ACHN (cell line): ENCODE results near the gene LGALS12.

ENCODE experiments used
- DNase-seq: peaks from one replicate; pipeline ENCODE4 v3.0.0-alpha.2; 2015
- in situ Hi-C: cut with HindIII; loops from 2 replicates; pipeline ENCODE4 v1.10.0; 2017; ENCODE audit warnings: low sequenced_read_pairs, low pct_ligation_motif_present, low pct_unique_long_range_greater_than_20kb

The LGALS12 gene

DNA sequence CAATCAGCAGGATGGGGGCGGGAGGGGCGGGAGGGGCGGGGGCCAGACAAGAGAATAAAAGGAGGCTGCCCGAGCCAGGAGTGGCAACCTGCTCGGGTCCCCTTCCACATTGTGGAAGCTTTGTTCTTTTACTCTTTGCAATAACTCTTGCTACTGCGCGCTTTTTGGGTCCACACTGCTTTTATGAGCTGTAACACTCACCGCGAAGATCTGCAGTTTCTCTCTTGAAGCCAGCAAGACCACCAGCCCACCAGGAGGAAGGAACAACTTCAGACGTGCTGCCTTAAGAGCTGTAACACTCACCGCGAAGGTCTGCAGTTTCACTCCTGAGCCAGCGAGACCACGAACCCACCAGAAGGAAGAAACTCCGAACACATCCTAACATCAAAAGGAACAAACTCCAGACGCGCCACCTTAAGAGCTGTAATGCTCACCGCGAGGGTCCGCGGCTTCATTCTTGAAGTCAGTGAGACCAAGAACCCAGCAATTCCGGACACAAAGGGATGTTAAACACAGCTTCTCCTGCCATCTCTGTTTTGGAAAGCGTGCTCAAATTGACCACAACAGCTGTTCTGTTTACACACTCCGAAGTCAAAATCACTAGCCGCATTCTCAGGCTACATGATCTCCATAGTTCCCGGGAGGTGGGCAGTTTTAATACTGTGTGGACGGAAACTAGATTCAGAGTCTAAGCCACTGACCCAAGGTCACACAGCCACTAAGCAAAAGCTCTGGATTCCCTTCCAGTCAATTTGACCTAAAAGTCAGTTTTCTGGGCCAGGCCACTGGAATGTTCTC, 45.4 kb downstream of the LGALS12 start:
- in situ Hi-C loops = no loop called here
- DNase-seq = no peak

DNA sequence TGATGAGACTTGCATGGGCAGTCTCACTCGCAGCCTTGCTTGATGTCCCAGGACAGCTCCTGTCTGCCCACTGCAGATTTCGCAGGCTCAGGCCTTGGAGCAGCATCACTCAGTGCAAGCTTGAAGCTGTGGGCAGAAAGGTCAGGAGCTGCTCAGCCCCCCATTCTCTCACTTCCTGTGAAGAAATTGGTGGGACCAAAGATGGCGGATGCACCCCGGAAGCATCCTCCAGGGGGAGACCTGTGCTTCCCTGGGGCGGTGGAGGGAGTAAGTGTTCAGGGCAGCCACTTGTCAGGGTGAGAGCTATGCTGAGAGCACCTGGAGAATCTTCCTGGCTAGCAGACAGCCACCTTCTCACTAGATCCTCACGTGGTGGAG, 46.0 kb downstream of the LGALS12 start:
- in situ Hi-C loops = no loop called here
- no peak for DNase-seq

DNA sequence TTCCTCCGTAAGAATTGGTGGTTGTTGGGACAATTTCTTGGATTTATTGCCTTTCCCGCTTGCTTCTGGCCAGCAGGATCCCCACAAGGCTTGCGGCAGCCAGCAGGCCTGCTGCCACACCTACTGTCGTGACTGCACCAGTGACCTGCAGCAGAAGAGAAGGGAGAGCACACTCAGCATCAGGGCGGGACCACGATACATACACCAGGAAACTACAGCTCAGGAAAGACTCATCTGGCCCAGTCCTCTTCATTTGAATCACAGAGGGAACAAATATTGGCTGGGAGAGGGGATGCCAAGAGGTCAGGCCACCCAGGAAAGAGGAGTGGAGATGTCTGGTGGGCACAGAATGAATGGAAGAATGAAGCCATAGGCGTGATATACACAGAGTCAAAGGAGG, 47.0 kb downstream of the LGALS12 start:
- in situ Hi-C loops = no loop called here
- no peak for DNase-seq

DNA sequence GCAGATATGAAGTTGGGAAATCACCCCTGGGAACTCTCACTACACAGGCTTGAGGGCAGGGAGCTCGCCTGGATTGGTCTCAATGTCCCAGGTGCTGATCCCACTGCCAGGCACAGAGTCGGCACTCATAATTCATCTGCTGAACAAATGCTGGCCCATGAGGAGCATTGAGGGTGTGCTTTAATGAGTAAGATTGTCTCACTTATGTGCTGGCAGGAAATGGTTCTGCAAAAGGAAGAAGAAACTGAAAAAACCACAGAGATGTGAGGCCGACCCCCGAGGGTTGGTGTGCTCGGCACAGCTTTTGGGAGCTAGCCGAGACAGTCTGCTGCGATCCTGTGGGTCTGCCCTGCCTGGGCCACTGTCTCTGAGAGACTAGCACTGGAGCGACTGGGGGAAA, 47.9 kb downstream of the LGALS12 start:
- in situ Hi-C loops = no loop called here

DNA sequence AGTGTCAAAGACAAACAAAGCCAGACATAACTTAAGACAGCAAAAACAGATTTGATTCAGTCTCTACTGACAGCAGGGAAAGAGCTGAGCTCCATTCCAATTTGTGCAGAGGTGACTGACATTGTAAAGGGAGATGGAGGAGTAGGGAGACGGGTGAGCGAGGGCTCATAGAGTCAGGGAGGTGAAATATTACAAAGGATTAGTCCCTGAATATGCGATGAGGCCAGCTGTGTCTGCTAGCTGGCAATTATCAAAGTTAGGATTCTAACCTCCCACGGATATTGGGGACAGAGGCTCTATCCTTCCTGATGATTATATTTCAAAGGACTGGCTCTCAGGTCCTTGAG, 49.0 kb downstream of the LGALS12 start:
- DNase-seq = no peak
- in situ Hi-C loops = no loop called here

More for the DNA sequence above, 47.9 kb downstream of the LGALS12 start:
- no peak for DNase-seq

DNA sequence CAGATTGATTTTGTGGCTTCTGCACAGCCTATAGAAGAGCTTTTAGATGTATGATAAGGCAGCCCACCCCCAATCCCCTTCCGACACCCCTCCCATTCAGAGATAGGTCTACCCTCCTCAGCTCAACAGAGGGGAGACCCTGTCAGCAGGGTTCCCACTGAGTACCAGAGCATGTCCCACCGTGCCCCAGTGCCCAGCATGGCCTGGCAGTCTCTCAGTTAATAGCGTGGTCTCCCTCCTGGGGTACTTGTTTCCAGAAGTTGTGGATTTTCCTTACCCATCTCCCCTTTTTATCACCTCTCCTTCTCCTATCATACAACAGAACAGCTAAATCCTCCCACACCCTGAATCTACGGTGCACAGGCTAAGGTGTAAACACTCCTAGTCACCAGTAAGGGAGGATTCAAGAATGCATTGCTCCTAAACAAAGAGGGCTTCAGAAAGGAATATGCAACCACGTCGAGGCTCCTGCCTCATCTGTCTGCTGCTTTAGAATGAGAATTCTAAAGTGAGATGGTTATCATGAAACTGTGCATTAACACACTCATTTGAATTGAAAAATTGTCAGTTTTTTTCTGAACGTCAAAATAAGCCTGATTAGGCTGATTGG, 50.6 kb downstream of the LGALS12 start:
- in situ Hi-C loops = no loop called here
- no peak for DNase-seq

DNA sequence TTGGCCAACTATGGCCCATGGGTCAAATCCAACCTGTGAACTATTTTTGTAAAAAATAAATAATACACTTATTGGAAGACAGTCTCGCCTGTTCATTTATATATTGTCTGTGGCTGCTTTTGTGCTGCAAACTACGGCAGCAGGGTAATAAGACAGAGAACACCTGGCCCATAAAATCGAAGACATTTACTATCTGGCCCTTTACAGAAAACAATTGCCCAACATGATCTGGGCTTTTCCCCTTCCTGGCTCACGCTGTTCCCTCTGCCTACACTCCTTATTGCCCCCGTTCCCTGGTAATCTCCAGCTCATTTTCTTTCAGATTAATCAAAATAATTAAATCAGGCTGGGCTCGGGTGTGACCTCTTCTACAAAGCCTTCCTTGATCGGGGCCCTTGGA, 51.7 kb downstream of the LGALS12 start:
- in situ Hi-C loops = no loop called here
- DNase-seq = no peak

DNA sequence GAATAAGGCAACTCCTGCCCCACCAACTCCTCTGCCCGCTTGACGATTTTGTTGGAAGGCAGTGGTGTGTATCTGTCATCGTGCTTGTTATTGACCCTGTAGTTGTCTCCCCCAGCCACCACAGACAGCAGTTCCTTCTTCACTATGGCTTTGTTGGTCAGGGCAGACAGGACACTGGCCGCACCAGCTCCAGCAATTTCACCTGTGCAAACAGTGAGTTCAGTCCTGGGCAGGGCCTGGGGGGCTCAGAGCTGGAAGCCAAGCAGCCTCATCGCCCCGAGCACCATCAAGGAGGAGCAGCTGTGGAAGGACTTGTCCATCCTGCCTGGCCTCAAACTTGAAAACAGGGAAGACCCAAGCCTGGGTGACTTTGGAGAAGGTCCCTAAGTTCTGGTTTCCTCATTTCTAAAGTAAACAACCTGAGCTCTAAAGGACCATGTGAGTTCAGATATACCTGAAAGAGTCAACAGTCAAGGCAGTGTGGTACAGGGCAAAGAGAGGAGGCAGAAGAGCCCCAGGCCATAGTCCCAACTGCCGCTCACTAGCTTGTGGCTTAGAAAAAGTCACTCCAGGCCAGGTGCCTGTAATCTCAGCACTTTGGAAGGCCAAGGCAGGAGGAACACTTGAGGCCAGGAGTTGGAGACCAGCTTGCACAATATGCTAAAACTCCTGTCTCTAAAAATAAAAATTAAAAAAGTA, 52.7 kb downstream of the LGALS12 start:
- in situ Hi-C loops = no loop called here
- no peak for DNase-seq

DNA sequence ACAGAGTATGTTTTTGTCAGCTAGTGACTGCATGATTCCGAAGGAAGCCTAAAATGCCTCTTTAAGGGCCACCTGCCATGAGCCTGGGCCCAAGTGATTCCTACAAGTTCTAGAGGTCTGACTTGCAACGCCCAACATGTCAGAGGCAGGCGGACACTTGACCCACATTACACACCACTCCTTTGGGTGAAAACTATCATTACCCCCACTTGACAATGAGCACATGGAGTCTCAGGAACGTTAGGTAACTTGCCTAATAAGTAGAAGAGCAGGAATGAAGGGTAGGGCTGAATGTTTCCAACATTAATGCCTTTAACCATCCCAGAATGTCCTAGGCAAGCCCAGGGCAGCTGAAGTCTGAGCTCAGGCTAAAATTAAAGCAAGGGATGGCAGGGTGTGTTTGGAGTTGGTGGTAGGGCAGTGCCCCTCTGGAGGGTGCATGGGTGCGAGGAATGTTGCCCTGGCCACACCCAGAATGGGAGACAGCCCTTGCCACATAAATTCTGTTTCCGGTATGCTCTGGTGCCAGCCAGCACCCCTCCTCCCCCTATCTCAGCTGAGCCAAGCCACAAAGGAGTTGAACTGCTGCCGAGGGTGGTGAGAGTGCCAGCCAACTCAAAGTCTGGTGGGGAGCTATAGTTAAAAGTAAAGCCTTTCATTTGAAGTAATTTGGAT, 54.8 kb downstream of the LGALS12 start:
- in situ Hi-C loops = no loop called here
- DNase-seq = peak; percentile 22

DNA sequence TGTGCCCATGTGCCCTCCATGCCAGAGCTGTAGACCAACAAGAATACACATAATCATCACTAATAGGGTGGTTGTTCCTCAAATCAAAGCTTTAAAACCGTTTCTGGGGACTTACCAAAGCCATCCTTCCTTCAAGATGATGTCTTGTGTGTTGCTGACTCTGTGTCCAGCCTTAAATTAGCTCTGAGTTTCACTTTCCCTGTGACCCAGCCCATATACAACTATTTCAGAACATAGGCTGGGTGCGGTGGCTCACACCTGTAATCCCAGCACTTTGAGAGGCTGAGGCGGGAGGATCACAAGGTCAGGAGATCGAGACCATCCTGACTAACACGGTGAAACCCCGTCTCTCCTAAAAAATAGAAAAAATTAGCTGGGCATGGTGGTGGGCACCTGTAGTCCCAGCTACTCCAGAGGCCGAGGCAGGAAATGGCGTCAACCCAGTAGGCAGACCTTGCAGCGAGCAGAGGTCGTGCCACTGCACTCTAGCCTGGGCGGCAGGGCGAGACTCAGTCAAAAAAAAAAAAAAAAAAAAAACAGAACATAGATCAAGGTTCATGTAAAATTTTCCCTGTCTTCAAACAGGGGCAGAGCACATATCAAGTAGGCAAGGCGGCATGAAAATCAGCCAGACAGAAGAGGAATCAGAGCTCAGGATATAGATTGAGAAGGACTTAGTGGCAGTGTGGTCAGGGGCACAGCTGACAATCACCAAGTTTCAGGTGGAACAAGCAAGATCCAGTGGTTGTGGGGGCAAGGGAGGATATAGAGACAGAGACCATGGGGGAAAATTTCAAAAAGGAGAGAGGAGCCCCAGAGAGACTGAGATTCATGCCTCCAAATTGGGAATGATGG, 57.5 kb downstream of the LGALS12 start, which contains the start of gene PLAAT2:
TSS of gene PLAAT2 (minus strand) at position 179 of the 855 bp plus-strand sequence. CDS start at position 124, 55 bp downstream.
- in situ Hi-C loops = no loop called here
- DNase-seq = no peak

DNA sequence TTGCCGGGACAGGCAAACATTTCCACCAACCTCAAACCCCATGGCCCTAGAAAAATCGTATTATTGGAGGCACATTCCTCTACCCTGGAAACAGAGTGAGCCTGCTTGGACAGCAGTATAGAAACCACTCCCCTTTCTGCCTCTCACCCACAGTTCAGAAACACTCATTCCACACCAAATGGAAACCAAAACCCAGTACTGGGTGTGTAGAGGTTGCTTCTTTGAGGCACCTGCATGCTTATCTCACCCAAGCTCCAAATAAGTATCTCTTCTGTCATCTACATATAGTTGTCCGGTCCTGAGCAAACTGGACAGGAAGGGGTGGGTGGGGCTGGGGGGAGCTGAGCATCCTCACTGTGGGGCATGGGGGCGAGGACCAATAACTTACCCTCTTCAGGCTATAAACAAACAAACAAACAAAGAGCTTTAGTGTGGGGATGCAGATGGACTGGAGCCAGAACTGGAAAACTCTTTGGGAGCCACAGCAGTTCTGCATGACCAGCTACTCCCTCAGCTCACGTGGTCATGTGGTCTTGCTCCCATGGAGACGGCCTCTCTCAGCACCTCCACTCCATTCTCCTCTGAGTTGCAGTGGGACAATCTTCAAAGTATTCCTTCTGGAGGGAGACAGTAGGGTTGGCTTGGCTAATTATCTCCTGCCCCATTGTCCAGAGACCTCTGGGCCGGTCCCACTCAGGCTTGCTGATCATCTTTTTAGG, 58.3 kb downstream of the LGALS12 start:
- in situ Hi-C loops = no loop called here
- DNase-seq = no peak

DNA sequence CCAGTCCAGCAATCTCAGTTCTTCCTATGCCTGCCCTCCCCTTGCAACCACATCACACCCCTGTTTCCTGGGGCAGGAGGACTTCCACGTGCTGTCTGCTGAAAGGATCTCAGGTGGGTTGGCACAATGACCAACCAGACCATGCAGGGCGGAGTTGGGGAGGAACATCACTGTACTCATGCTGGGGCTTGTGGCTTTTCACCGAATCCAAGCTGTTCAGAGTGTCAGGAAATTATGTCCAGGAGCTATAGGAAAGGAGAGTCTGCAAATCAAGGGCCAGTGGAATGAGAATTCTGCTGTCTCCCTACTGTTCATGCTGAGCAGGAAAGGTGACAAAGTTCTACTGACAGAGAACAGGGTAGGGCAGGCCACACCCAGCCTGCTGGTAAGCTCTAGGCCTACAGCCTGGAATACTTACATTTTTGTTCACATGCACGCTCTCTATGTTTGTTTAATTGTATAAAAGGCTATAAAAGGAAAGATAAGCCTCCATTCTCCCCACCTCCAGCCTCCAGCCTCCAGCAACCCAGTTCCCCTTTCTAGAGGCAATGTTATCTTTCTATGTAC, 59.0 kb downstream of the LGALS12 start:
- no peak for DNase-seq
- in situ Hi-C loops = no loop called here
